HG03565 (cell line): ENCODE data around the gene GNMT.

Experiments used
- ATAC-seq: cut with Tn5 transposase; IDR thresholded peaks from one replicate; pipeline ENCODE4 v1.9.1; 2021; ENCODE audit warnings: mild to moderate bottlenecking, moderate library complexity; ENCODE audit not compliant: unreplicated experiment

Gene GNMT

GRCh38 chr6:43009124-43009523 lies 48.6 kb downstream of the GNMT start:
- ATAC-seq: no peak

- ATAC-seq: no peak
Observed at GRCh38 chr6:43011207-43011606, 50.7 kb downstream of the GNMT start.

- no peak for ATAC-seq
Observed at GRCh38 chr6:43012364-43012763, 51.8 kb downstream of the GNMT start.

GRCh38 chr6:43013097-43013842 lies 52.7 kb downstream of the GNMT start:
- no peak for ATAC-seq
